HG02981 (cell line): Measurements from ENCODE around the gene SHC3.

Source experiments
- ATAC-seq: cut with Tn5 transposase; IDR thresholded peaks from one replicate; pipeline ENCODE4 v1.9.1; 2021; ENCODE audit warnings: mild to moderate bottlenecking, moderate library complexity; ENCODE audit not compliant: unreplicated experiment

Gene SHC3

GRCh38 chr9:88991066-88992034, 187.3 kb downstream of the SHC3 start, which contains the start of gene S1PR3:
TSS of gene S1PR3 (plus strand) at chr9:88991468. CDS start at chr9:89001201, 9,733 bp downstream.
- ATAC-seq = no peak

- no peak for ATAC-seq
These were observed 187.9 kb downstream of the SHC3 start for GRCh38 chr9:88990729-88991065.

- ATAC-seq = no peak
These were observed 188.4 kb downstream of the SHC3 start for GRCh38 chr9:88990041-88990728.

- ATAC-seq = peak; percentile 55
These were observed 189.6 kb downstream of the SHC3 start for GRCh38 chr9:88988796-88989641.

GRCh38 chr9:88987661-88988060, 191.0 kb downstream of the SHC3 start:
- no peak for ATAC-seq

- ATAC-seq = no peak
These were observed 191.8 kb downstream of the SHC3 start for GRCh38 chr9:88986776-88987175.

- no peak for ATAC-seq
These were observed 193.0 kb downstream of the SHC3 start for GRCh38 chr9:88985616-88986015.

- ATAC-seq = no peak
These were observed 194.1 kb downstream of the SHC3 start for GRCh38 chr9:88984543-88984883.

GRCh38 chr9:88983865-88984542, 194.6 kb downstream of the SHC3 start:
- ATAC-seq = no peak

GRCh38 chr9:88980740-88981203, 197.8 kb downstream of the SHC3 start:
- ATAC-seq = no peak

- ATAC-seq = no peak
These were observed 198.8 kb downstream of the SHC3 start for GRCh38 chr9:88979791-88980190.

GRCh38 chr9:88979021-88979420, 199.6 kb downstream of the SHC3 start:
- ATAC-seq = no peak

GRCh38 chr9:88978034-88978433, 200.6 kb downstream of the SHC3 start:
- no peak for ATAC-seq

- no peak for ATAC-seq
These were observed 201.7 kb downstream of the SHC3 start for GRCh38 chr9:88976890-88977257.

GRCh38 chr9:88975966-88976889, 202.4 kb downstream of the SHC3 start:
- no peak for ATAC-seq

GRCh38 chr9:88974641-88975040, 204.0 kb downstream of the SHC3 start:
- no peak for ATAC-seq

- ATAC-seq = no peak
These were observed 205.2 kb downstream of the SHC3 start for GRCh38 chr9:88973281-88974045.

- ATAC-seq = no peak
These were observed 206.2 kb downstream of the SHC3 start for GRCh38 chr9:88972401-88972800.
